HG03196 (cell line): ENCODE results near the gene AGR2.
"Not testable (repeated sequence)": the region's sequence is repeated elsewhere in the genome, so short reads cannot be mapped to it uniquely, and the experiment has no call there.

ENCODE experiments used
- ATAC-seq: cut with Tn5 transposase; IDR thresholded peaks from one replicate; pipeline ENCODE4 v1.9.1; 2021; ENCODE audit not compliant: unreplicated experiment

The AGR2 gene

DNA sequence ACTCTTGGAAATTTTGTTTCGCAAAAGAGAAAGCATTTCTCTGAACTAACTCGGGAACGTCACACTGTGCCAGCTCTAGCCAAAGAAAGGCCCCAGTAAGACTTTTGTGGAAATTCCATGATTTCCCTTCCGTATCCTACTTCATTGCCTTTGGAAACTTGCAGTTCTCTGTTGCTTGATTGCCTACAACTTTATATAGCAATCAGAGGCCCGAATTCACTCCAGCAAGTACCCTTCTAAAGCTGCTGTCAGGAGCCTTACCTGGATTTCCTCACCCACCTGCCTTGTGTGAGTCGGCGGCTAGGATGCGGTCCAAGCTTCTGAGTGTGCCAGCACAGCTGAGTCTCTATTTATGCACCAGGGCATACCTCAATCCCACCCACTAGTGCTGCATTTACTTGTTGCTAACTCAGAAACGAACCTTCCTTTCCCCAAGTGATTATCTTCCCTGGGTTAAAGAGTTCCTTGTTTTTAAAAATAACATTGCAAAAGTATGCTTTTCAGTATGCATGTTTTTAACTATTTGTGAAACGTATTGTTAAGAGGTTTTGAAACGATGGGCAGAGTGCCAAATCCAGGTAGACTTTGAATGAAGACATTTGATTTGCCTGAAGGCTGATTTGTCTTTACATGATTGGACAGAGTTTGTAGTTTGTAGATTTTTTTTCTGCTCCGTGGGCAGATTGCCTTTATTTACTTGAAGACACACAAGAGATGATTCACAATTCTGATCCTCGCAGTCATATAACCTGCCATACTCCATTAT is at the start of gene AGR2:
Gene AGR2, minus strand, starts transcription at position 326 of the 766 bp plus-strand sequence. CDS start 3,203 bp downstream, outside the sequence.
- ATAC-seq: no peak

DNA sequence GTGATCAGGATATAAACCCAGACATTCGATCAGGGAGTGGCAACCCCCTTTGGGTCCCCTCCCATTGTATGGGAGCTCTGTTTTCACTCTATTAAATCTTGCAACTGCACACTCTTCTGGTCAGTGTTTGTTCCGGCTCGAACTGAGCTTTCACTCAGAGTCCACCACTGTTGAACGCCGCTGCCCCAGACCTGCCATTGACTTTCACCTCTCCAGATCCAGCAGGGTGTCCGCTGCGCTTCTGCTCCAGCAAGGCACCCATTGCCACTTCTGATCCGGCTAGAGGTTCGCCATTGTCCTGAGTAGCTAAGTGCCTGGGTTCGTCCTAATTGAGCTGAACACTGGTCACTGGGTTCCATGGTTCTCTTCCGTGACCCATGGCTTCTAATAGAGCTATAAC is 48.4 kb upstream of the AGR2 start:
- not testable (repeated sequence) for ATAC-seq

DNA sequence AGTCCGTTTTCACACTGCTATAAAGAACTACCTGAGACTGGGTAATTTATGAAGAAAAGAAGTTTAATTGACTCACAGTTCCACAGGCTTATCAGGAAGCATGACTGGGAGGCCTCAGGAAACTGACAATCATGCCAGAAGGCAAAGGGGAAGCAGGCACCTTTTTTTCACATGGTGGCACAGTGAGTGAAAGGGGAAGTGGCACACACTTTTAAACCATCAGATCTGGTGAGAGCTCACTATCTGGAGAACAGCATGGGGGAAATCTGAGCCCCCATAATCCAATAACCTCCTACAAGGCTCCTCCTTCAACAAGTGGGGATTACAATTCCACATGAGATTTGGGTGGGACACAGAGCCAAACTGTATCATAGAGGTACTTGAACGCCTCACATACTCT is 47.0 kb upstream of the AGR2 start:
- no peak for ATAC-seq

DNA sequence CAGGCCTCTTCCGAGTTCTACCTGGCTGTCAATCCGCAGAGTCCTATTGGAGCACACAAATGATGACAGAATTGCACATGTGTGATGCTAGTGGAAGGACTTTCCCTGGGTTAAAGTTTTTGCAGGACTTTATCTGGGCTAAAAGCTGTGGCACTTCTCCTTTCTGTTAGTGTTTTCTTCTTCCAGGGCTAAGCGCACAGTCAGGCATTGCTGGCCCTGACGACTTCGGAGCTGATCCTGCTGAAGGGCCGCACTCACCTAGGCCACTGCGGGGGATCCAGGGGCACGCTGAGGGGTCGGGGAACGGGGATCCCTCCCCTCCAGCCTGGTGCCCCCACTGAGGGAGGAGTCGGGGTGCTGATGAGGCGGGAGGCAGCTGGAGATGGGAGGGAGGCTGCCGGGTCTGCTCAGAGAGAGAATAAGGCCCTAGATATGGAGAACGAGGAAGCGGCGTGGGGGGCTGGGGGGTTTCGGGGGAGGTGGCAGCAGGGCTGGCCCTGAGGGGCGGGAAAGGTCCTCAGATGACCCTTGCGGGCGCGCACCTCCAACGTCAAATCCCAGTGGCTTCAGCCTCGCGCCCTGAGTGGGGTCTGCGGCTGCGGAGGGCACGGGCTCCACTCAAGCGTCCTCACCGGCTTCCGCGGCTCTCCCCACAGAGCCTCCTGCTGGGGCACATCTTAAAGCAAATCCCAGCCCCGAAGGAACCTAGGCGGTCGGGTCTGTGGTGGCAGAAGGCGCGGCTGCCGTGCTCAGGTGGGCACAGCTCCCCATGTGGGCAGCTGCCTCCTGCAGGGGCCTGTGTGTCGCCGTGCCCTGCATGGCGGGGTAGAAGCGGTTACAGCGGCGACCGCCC is 46.0 kb upstream of the AGR2 start:
- no peak for ATAC-seq

DNA sequence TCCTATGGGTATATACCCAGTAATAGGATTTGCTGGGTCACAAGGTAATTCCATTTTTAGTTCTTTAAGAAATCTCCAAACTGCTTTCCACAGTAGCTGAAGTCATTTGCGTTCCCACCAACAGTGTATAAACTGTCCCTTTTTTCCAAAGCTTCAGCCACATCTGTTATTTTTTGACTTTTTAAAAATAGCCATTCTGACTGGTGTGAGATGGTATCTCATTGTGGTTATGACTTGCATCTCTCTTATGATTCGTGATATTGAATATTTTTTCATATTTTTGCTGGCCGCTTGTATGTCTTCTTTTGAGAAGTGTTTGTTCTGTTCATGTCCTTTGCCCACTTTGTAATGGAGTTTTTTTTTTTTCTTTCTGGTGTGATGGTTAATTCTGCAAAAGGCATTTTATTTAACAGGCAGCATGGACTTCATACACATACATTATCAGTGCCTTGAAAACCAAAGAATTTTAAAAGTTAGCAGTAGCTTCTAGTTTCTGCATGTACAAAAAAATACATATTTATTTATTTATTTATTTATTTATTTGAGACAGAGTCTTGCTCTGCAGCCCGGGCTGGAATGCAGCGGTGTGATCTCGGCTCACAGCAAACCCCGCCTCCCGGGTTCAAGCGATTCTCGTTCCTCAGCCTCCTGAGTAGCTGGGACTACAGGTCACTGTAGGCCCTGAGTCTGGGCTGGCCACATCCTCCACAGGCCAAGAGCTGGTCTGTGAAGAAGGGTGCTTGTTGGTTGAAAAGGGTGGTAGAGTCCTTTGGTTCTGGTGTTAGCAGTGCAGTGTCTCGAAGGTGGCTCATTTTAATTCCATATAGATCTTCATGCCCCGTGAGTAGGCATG is 44.7 kb upstream of the AGR2 start:
- no peak for ATAC-seq

DNA sequence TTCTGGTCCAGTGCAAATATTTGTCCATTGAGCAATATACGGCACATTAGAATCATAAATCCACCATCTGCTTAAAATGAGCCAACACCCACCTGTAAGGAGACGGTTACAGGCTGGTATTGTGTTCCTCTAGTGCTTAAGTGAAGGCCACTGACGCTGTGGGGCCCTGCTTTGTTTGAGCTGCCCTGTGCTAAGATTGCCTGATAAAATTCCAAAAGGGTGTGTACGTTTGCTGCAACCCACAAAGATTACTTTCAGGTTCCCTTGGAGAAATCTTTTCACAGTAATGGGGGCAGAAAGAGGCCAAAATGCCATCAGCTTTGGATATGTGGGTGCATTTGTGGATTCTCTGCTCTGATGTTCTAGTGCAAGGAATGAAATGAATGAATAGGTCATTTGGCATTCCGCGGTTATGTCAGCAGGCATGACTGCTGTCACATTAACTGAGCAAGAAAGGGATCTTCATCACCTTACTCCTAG is 42.6 kb upstream of the AGR2 start:
- no peak for ATAC-seq

DNA sequence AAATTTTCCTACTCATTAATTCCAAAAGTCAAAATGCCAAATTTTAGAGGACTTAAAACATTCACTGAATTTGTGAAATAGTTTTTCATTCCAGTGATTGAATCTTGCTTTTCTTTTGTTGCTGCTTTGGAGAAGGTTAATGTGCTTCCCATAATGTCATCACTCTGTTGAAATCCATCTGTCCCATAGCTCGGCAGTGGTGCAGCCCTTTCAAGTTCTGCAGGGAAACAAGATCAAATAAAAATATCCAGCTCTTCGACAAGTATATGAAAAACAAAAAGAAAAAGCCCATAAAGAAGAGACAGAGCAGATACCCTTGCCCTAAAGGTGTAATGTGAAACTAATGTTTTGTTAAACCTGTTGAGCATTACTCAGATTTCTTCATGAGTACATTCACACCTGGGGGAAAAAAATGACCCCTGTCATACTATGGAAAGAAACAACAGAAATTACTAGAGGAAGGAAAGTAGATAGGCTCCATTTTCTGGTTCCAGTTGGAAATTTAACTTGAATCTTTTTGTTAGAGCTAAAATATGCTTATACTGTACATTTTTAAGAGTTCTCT is 41.9 kb upstream of the AGR2 start:
- ATAC-seq: no peak

DNA sequence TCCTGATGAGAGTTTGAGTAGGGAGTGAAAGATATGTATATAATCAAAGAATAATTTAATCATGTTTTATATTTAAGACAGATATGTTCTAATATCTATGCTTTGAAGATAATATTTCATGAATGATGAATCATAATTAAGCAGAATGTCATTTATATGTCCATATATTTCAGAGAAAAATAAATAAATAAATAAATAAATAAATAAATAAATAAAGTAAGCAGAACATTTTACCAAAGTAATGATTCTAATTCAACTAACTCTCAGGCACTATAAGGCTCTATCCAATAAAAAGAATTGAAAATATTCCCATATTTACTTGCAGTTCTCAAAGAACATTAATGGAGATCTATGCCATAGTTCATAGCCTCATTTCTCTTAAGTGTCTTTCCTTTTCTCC is 40.9 kb upstream of the AGR2 start:
- no peak for ATAC-seq

DNA sequence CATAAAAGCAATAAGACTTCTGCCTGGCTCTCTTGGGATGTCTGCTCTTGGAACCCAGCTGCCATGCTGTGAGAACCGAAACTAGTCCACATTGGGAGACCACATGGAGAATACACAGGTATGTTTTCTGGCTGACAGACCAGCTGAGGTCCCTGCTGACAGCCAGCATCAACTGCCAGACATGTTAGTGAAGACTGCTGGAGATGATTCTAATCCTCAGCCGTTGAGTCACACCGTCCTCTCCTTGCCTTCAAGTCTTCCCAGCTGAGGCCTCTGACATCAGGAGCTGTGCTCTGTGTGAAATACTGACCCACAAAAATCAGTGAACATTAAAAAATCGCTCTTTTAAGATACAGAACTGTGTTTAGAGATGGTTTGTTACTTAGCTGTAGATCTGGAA is 36.9 kb upstream of the AGR2 start:
- no peak for ATAC-seq

DNA sequence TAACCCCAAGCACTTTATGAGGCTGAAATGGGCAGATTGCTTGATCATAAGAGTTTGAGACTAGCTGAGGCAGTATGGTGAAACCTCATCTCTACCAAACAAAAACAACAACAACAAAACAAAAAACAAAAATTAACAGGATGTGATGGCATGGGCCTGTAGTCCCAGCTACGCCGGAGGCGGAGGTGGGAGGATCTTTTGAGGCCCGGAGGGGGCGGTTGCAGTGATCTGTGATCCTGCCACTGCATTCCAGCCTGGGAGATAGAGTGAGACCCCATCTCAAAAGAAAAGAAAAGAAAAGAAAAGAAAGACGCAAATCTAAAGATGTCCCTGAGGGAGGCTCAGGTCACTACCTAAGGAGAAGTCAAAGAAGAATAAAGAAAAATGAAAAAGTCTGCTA is 35.3 kb upstream of the AGR2 start:
- ATAC-seq: no peak

DNA sequence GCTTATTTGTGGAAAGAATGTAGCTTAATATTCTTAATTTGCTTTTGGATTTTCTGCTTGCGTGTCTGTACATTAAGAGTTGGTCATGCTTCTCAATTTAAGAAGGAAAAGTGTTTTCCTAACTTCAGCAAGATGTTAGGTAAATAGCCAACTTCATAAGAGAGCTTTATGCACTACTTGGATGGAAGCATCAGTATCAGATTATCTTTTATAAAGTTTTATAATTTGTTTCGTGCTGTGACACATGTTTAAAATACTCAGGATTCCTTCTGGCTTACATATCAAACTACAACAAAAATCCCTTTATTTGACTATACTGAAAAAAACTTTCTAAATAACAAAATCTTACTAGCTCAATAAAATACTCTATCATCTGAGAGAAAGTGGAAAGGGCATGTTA is 34.8 kb upstream of the AGR2 start:
- ATAC-seq: no peak

DNA sequence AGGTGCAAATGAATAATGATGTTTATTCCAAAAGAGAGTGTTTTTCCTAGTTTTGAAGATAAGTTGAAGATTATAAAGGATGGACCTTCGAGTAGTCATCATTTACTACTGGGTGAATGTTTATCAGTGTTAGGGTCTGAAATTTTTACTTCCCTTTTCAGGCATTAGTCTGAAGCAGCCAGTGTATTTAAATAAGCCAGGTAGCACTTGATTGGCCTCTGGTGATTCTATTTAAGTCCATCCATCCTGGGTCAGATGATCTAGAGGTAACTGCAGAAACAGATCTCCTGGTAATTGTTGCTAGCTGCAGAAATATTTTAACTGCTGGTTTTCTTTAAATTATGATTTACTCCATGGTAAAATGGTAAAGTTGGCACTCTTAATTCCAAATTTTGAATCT is 34.1 kb upstream of the AGR2 start:
- ATAC-seq: no peak

DNA sequence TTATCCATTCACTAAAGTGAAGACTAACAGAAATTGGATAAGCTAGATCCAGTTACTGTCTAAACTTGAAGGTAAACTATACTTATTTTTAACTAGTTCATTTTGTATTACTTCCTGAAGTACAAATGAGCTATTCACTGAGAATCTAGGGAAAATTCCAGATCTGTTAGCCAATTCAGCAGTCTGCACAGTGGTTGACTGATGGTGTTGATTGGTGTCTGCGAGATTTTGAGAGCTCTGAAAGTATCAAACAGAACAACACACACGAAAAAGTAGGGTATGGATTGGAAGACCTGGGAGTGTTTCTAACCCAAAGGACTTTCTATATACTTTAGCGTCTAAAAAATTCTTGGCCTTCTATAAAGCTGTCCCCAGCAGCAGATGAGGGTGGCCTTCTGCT is 33.6 kb upstream of the AGR2 start:
- ATAC-seq: no peak

DNA sequence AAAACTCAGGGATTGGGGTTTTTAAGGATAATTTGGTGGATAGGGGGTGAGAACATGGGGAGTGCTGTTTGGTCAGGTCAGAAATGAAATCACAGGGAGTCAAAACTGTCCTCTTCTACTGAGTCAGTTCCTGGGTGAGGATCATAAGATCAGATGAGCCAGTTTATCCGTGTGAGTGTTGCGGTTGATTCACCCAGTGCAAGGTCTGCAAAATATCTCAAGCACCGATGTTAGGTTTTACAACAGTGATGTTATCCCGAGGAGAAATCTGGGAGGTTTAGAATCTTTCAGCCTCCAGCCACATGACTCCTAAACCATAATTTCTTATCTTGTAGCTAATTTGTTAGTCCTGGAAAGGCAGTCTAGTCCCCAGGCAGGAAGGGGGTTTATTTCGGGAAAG is 31.7 kb upstream of the AGR2 start:
- no peak for ATAC-seq

DNA sequence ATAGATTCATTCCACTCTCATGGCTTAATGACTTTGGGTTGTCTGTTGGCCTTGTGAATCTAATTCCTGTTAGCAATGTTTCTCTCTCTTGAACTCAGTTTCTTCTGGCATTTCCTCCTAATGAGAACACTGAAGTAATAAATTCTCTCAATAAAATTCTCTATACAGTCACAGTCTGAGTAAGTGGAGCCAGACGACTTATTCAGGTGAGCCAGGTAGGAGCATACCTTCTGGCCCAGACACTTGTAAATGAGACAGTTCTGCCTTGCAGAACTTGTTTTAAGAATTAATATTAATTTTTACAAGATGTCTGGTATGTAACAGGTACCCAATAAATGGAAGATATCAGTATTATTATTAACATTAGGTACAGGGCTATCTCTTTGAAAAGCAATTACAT is 28.6 kb upstream of the AGR2 start:
- ATAC-seq: no peak

DNA sequence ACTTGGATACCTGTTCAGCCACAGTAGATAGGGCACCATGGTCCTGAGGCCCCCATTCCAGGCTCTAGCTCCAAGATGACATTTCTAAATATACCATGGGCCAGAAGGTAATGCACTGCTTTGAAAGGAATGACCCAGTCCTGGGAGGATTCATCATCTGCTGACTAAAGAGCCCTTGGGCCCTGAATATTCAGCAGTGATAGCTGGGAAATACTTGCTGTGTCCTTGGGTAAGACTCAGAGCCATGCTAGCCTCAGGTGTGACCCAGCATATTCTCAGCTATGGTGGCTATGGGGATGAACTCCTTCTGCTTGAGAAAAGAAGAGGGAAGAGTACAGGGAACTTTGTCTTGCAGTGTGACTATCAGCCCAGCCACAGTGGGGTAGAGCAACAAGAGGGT is 21.3 kb upstream of the AGR2 start:
- no peak for ATAC-seq

DNA sequence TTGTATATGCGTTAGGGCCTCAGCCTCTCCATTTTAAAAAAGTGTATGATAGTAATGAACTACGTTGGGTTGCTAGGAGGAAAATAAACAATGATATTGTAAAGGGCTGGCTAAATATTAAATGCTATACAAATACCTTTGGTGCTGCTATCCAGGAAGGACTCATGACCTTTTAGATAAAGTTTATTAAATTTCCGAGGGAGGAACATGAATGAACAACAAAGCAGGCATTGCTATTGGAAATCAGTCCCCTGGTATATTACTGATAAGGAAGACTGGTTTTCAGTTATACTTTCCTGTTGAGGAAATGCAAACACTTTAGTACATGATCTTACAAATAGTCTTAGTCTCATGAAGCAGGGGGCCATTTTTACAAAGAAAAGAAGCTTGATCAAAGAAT is 17.2 kb upstream of the AGR2 start:
- ATAC-seq: no peak

DNA sequence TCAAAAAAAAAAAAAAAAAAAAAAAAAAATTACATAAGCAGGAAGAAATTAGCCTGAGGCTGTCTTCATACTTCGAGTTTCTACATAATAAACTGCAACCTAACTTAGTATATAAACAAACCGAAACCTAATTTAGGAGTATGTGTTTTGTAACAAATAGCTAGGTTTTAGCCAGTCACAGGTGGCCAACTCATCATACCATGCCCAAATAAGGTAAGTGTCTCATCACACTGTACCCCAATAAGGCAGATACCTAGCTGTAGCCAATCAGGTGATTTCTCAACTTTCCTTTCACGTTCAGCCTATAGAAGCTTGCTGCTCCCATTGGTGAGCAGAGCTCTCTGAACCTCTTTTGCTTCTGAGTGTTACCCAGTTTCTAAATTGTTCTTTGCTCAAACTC is 13.9 kb upstream of the AGR2 start:
- no peak for ATAC-seq

DNA sequence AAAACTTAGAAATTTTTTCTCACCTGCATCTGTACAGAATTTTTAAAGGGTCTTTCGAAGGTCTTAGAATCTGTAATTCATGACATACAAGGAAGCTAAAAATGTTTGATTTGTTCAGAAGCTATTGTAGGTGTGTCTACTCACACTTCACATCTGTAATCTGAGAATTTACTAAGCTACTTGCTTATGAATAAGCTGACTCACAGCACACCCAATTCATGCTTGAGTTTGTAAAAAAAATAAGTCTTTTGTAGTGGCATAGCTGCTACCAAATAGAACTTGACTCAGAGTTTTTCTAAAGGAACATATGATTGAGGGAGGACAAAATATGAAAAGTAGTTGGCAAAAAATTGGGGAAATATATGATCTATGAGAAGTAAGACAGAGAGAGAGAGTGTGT is 12.7 kb upstream of the AGR2 start:
- no peak for ATAC-seq

DNA sequence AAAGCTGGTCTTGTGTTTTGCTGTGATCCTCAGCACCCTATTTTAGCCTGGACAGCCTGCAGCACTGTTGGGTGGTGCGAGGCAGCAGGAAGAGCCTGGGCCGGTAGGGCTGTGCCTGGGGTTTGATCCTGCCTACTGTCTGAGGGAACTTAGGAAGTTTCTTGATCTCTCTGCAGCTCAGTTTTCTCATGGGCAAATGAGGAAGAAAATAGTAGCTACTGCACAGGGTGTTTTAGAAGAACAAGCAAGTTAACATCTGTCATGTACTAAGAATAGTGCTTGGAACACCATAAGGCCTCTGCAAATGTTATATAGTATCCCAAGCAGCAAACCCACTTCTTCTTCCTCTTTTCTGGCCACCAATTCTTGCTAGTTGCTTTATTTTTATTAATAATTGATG is 12.0 kb upstream of the AGR2 start:
- ATAC-seq: no peak

DNA sequence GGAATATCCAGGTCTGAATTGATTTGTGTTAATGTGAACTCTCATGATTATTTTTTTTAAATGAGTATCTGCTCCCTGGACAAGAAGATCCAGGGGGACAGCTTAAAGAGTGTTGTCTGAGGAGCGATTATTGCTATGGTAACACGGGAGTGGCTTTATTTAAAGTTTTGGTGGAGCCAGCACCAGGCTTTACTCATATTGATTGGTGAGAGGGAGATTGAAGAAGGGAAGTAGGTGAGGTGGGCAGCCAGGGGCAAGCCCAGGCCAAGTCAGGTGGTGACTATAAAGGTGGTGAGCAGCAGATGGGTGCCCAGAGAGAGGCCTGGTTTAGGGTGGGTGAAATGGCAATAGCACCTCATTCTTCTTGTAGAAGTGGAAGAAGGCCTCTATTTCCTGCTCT is 10.2 kb upstream of the AGR2 start:
- no peak for ATAC-seq
